Bronchial epithelial cell (primary cell): ENCODE results near the gene MOB4. TPM values are rescaled to one million over a fixed set of nuclear protein-coding genes. Genes with fewer than 3 reads are reported as not detected.
A peak's percentile ranks its signal among the peaks of the same experiment; 100 is the strongest.

Experiments
- DNase-seq: peaks from one replicate; pipeline ENCODE4 v3.0.0-alpha.2; 2010; ENCODE audit warnings: low read depth
- FAIRE-seq: peaks from 2 replicates; lab custom pipeline; 2011; peaks lifted over from hg19 to GRCh38; lab: Jason Lieb, UNC
- H3K27me3 ChIP-seq: 2 replicates; pipeline ENCODE4 v1.5.1; 2011; ENCODE audit warnings: low read length; ENCODE audit not compliant: control insufficient read depth, insufficient read depth
- H3K36me3 ChIP-seq: 2 replicates; pipeline ENCODE4 v1.5.1; 2011; ENCODE audit warnings: low read length; ENCODE audit not compliant: control insufficient read depth, insufficient read depth
- H3K4me3 ChIP-seq: 2 replicates; pipeline ENCODE4 v1.5.1; 2011; ENCODE audit warnings: mild to moderate bottlenecking, low read depth, low read length, control low read depth
- total RNA-seq: library from RNA; depleted of rRNA; stranded (reverse); fragments of >200 nt; gene quantifications from 2 replicates; pipeline ENCODE4 v1.2.1, GENCODE V29; 2014
- TF ChIP-seq, protein P1 (sequence below): IDR thresholded peaks from 2 replicates; pipeline ENCODE4 v1.5.1; 2011; ENCODE audit warnings: mild to moderate bottlenecking, moderate library complexity, low read length, control low read depth, inconsistent platforms; ENCODE audit not compliant: insufficient read depth, severe bottlenecking

The MOB4 gene
- total RNA-seq, 1 donor from 2014 or later = 15.0 TPM

DNA sequence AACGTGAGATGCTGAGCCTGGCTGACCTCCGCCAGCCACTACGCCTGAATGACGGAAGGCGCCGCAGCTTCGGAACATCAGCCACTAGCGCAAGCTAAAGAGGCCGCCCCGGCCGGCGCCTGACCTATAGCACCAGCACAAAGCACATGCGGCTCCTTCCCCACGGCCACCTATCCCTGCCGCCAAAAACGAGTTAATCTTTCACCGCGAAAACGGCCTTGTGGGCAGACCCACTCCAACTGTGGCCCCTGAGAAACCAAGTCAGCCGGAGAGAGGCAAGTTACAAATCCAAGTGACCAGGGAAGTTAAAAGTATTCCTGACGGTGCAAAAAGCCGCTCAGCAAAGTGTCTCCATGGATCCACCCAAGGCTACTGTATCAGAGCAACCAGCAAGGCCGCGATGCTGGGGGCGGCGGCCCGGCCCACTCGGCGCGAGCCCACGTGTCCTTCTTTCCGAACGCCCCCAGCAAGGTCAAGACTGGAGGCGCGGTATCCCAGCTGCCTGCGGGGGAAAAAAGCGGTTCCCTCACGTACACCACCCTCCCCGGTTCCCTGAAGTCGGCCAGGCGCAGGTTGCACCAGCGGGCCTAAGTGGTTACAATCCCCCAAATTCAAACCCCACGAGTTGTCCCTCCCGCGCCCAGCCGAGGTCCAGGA, 16.8 kb upstream of the MOB4 start:
- no peaks in the 10 kb centered on the region for H3K27me3 ChIP-seq
- H3K4me3 ChIP-seq = peak overlapping the region; percentile 99
- H3K36me3 ChIP-seq = peaks cover 18% of the 10 kb centered on the region
- TF ChIP-seq, protein P1, sequence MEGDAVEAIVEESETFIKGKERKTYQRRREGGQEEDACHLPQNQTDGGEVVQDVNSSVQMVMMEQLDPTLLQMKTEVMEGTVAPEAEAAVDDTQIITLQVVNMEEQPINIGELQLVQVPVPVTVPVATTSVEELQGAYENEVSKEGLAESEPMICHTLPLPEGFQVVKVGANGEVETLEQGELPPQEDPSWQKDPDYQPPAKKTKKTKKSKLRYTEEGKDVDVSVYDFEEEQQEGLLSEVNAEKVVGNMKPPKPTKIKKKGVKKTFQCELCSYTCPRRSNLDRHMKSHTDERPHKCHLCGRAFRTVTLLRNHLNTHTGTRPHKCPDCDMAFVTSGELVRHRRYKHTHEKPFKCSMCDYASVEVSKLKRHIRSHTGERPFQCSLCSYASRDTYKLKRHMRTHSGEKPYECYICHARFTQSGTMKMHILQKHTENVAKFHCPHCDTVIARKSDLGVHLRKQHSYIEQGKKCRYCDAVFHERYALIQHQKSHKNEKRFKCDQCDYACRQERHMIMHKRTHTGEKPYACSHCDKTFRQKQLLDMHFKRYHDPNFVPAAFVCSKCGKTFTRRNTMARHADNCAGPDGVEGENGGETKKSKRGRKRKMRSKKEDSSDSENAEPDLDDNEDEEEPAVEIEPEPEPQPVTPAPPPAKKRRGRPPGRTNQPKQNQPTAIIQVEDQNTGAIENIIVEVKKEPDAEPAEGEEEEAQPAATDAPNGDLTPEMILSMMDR = no peak
- FAIRE-seq = no peak
- DNase-seq = peak; percentile 29

DNA sequence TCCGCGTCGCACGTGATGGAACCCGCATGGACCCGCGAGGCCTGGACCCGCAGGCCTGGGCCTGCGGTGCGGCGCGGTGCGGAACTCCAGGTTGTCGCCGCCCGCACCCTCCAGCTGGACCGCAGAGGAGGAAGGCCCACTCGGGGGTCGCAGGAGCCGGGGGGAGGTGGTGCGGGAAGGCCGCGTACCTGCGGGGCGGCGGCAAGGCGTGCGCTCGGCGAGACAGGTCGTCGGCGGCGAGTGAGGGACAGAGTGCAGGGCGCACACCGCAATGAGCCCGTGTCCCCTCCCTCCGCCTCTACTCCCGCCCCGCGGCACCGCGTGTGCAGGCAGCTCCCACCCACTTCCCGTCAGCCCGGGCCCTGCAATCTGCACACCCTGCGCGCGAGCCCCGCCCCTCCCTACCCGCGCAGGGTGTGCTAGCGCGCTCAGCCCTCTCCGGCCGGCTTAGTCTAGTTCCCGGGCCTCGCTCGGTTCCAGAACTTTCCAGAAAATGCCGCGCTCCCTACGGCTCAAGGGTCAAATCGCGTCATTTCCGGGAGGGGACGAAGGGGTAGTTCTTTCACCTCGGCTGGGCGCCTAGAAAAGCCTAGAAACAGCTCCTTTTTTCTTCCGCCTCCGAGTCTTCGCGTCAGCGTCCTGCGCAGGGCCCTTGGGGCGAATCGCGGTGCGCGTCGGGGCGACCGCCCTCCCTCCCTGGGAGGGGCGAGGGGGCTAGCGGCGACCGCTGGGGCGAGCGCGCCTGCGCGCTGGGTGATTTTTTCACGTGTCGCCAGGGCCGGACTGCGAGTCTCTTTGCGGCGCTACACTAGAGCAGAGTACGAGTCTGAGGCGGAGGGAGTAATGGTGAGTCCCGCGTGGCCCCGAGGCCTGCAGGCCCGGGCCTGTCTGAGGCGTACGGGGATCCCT, 16.0 kb upstream of the MOB4 start, which contains the start of the genes HSPD1 and HSPE1:
TSS of gene HSPD1 (minus strand) at position 247 of the 909 bp plus-strand sequence. CDS start 992 bp downstream, outside the sequence.
TSS of gene HSPE1 (plus strand) at position 786 of the 909 bp plus-strand sequence. CDS start at position 844, 58 bp downstream.
- Histone ChIP-seq H3K36me3 (peaks cover 15% of the 10 kb centered on the region), H3K27me3 (no peaks in the 10 kb centered on the region), H3K4me3 (peak within 1 kb of the TSS; percentile 99)
- TF ChIP-seq, protein P1 = no peak
- peak; percentile 95 for DNase-seq
- no peak for FAIRE-seq

GRCh38 chr2:197500503-197501131, 15.2 kb upstream of the MOB4 start:
- TF ChIP-seq, protein P1 = no peak
- FAIRE-seq (no peak), DNase-seq (peak; percentile 25)
- H3K36me3 ChIP-seq = peaks cover 13% of the 10 kb centered on the region
- H3K27me3 ChIP-seq = no peaks in the 10 kb centered on the region
- H3K4me3 ChIP-seq = peak overlapping the region; percentile 99

DNA sequence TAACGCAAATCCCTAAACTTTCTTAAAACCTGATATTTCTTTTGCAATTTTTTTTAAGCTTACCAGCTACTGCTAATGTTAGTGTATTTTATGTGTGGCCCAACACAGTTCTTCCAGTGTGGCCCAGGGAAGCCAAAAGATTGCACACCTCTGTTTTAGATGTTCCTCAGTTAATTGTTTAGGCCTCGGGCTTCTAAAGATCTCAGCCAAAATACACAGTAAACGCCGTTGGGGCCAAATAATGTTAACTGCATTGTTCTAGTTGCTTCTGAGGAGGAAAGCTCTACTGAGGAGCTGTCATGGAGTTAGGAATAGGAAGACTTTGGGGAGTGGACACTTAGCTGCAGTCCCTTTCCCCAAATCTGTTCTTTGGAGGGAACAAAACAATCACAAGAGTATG, 13.7 kb upstream of the MOB4 start:
- peaks cover 4% of the 10 kb centered on the region for H3K36me3 ChIP-seq
- H3K4me3 ChIP-seq = no peak overlapping the region
- no peak for FAIRE-seq

DNA sequence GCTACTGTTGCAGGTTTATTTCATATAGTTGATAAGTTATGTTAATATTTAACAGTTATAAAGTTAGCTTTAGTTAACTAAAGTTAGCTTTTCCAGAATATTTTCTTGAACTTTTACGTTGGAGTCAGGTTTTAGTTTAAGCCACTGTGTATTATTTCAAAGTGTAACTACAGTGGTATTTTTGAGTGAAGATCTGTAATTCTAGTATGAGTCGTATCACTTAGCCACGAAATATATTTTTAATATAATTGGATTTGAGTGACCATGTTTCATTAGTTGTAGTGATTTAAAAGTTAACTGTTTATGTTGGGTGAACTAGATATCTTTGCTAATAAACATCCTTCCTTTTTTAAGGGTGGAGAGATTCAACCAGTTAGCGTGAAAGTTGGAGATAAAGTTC, 13.2 kb upstream of the MOB4 start:
- no peak for DNase-seq
- no peaks in the 10 kb centered on the region for H3K27me3 ChIP-seq
- H3K36me3 ChIP-seq = peaks cover 4% of the 10 kb centered on the region
- TF ChIP-seq, protein P1 = no peak
- no peak overlapping the region for H3K4me3 ChIP-seq
- no peak for FAIRE-seq

More for the DNA sequence above, 13.7 kb upstream of the MOB4 start:
- H3K27me3 ChIP-seq = no peaks in the 10 kb centered on the region
- TF ChIP-seq, protein P1 = no peak
- DNase-seq = no peak
